HepG2 (cell line): ENCODE measurements around the gene EMID1. TPM values are rescaled to one million over a fixed set of nuclear protein-coding genes. Genes with fewer than 3 reads are reported as not detected.
A peak's percentile ranks its signal among the peaks of the same experiment; 100 is the strongest.

Experiments
- ARNTL ChIP-seq: sonication (generic); formaldehyde crosslinking; IDR thresholded peaks from 2 replicates; pipeline ENCODE4 v1.4.0; 2020; ENCODE audit warnings: mild to moderate bottlenecking, missing genetic modification reagents
- ATF3 ChIP-seq: sonication (generic); formaldehyde crosslinking; IDR thresholded peaks from 2 replicates; pipeline ENCODE4 v1.4.0; 2020; ENCODE audit warnings: missing genetic modification reagents
- BORCS8-MEF2B ChIP-seq: sonication (generic); formaldehyde crosslinking; IDR thresholded peaks from 2 replicates; pipeline ENCODE4 v1.8.0; 2022; ENCODE audit warnings: mild to moderate bottlenecking, missing genetic modification reagents
- CBX1 ChIP-seq: IDR thresholded peaks from one replicate; pipeline ENCODE4 v1.6.1; 2016; ENCODE audit warnings: antibody characterized with exemption, low read depth
- CC2D1A ChIP-seq: sonication (generic); formaldehyde crosslinking; IDR thresholded peaks from 2 replicates; pipeline ENCODE4 v1.8.1; 2023; ENCODE audit warnings: mild to moderate bottlenecking, missing genetic modification reagents
- CERS6 ChIP-seq: sonication (generic); formaldehyde crosslinking; IDR thresholded peaks from 2 replicates; pipeline ENCODE4 v1.5.0; 2020; ENCODE audit warnings: missing genetic modification reagents
- DR1 ChIP-seq: sonication (generic); formaldehyde crosslinking; IDR thresholded peaks from 2 replicates; pipeline ENCODE4 v1.8.0; 2021; ENCODE audit warnings: mild to moderate bottlenecking, missing genetic modification reagents, inconsistent platforms
- E2F5 ChIP-seq: sonication (generic); formaldehyde crosslinking; conservative IDR thresholded peaks from 2 replicates; pipeline ENCODE4 v1.4.0; 2020; ENCODE audit warnings: missing genetic modification reagents
- FOSL1 ChIP-seq: sonication (generic); formaldehyde crosslinking; IDR thresholded peaks from 2 replicates; pipeline ENCODE4 v1.9.0; 2021; ENCODE audit warnings: missing genetic modification reagents, borderline replicate concordance
- KDM5A ChIP-seq: fragments of 200-600 bp; sonication (generic); IDR thresholded peaks from 2 replicates; pipeline ENCODE4 v1.7.0; 2018; ENCODE audit warnings: antibody characterized with exemption, mild to moderate bottlenecking, low read length, borderline replicate concordance
- KMT2B ChIP-seq: IDR thresholded peaks from 2 replicates; pipeline ENCODE4 v1.6.1; 2016; ENCODE audit warnings: missing genetic modification reagents, missing compliant biosample characterization
- MTA3 ChIP-seq: sonication (generic); formaldehyde crosslinking; IDR thresholded peaks from 2 replicates; pipeline ENCODE4 v1.4.0; 2020; ENCODE audit warnings: missing genetic modification reagents
- MTF2 ChIP-seq: sonication (generic); formaldehyde crosslinking; IDR thresholded peaks from 2 replicates; pipeline ENCODE4 v1.5.0; 2020; ENCODE audit warnings: missing genetic modification reagents, borderline replicate concordance
- MZF1 ChIP-seq: sonication (generic); formaldehyde crosslinking; IDR thresholded peaks from 2 replicates; pipeline ENCODE4 v1.8.1; 2023; ENCODE audit warnings: mild to moderate bottlenecking, missing genetic modification reagents, borderline replicate concordance
- NPAS2 ChIP-seq: sonication (generic); formaldehyde crosslinking; IDR thresholded peaks from 2 replicates; pipeline ENCODE4 v1.8.0; 2022; ENCODE audit warnings: mild to moderate bottlenecking, missing genetic modification reagents, borderline replicate concordance
- NR2F2 ChIP-seq: IDR thresholded peaks from 2 replicates; pipeline ENCODE4 v1.6.1; 2012; ENCODE audit warnings: low read depth, inconsistent platforms, borderline replicate concordance
- POLR2G ChIP-seq: fragments of 200-400 bp; formaldehyde crosslinking; IDR thresholded peaks from 2 replicates; pipeline ENCODE4 v1.6.1; 2018; ENCODE audit warnings: mild to moderate bottlenecking, low read depth, low read length, moderate library complexity
- SNAPC2 ChIP-seq: sonication (generic); formaldehyde crosslinking; IDR thresholded peaks from 2 replicates; pipeline ENCODE4 v1.8.1; 2022; ENCODE audit warnings: mild to moderate bottlenecking, missing genetic modification reagents
- STAG1 ChIP-seq: sonication (generic); formaldehyde crosslinking; IDR thresholded peaks from 2 replicates; pipeline ENCODE4 v1.4.0; 2020; ENCODE audit warnings: missing genetic modification reagents
- TEAD2 ChIP-seq: sonication (generic); formaldehyde crosslinking; IDR thresholded peaks from 2 replicates; pipeline ENCODE4 v1.9.0; 2021; ENCODE audit warnings: missing genetic modification reagents
- TP53 ChIP-seq: sonication (generic); formaldehyde crosslinking; conservative IDR thresholded peaks from 2 replicates; pipeline ENCODE4 v1.4.0; 2020; ENCODE audit warnings: missing genetic modification reagents
- YY1 ChIP-seq: IDR thresholded peaks from 2 replicates; pipeline ENCODE4 v1.6.1; 2011; ENCODE audit warnings: low read length, low read depth, moderate library complexity, mild to moderate bottlenecking; ENCODE audit not compliant: insufficient read depth, insufficient replicate concordance
- ZBTB43 ChIP-seq: sonication (generic); formaldehyde crosslinking; conservative IDR thresholded peaks from 2 replicates; pipeline ENCODE4 v1.4.0; 2020; ENCODE audit warnings: missing genetic modification reagents
- ZNF136 ChIP-seq: sonication (generic); formaldehyde crosslinking; IDR thresholded peaks from 2 replicates; pipeline ENCODE4 v1.8.1; 2022; ENCODE audit warnings: low read depth, mild to moderate bottlenecking, moderate library complexity, missing genetic modification reagents
- ZNF143 ChIP-seq: sonication (generic); formaldehyde crosslinking; IDR thresholded peaks from 2 replicates; pipeline ENCODE4 v1.4.0; 2020; ENCODE audit warnings: missing genetic modification reagents
- ZNF331 ChIP-seq: sonication (generic); formaldehyde crosslinking; IDR thresholded peaks from 2 replicates; pipeline ENCODE4 v1.4.0; 2020; ENCODE audit warnings: missing genetic modification reagents
- ZNF605 ChIP-seq: sonication (generic); formaldehyde crosslinking; IDR thresholded peaks from 2 replicates; pipeline ENCODE4 v1.8.0; 2022; ENCODE audit warnings: mild to moderate bottlenecking, missing genetic modification reagents
- ZNF629 ChIP-seq: sonication (generic); formaldehyde crosslinking; conservative IDR thresholded peaks from 2 replicates; pipeline ENCODE4 v1.5.0; 2020; ENCODE audit warnings: missing genetic modification reagents
- ZNF7 ChIP-seq: IDR thresholded peaks from 2 replicates; pipeline ENCODE4 v1.6.1; 2016; ENCODE audit warnings: missing biosample characterization, missing genetic modification reagents
- ZNF784 ChIP-seq: sonication (generic); formaldehyde crosslinking; IDR thresholded peaks from 2 replicates; pipeline ENCODE4 v1.5.1; 2020; ENCODE audit warnings: missing genetic modification reagents, mild to moderate bottlenecking, borderline replicate concordance
- ZNF883 ChIP-seq: sonication (generic); formaldehyde crosslinking; IDR thresholded peaks from 2 replicates; pipeline ENCODE4 v1.5.1; 2020; ENCODE audit warnings: mild to moderate bottlenecking, missing genetic modification reagents; ENCODE audit errors: not compliant biosample characterization
- polyA plus RNA-seq, 8 experiments: library from polyadenylated mRNA; depleted of rRNA in 3 of 8; stranded (reverse) in 7 of 8; unstranded in 1 of 8; fragments of >200 nt; fragmentation: Illumina TruSeq in 4 of 8; extraction: Trizol in 4 of 8; gene quantifications; 2 replicates each; pipeline versions ENCODE4 v1.2.1 to v1.2.3, GENCODE V29; 2011 to 2016; ENCODE audit warnings: low read depth in 4 of 8, missing spikeins in 1 of 8, mixed read lengths in 1 of 8; ENCODE audit not compliant: insufficient read depth in 1 of 8
- total RNA-seq, 5 experiments: library from RNA; depleted of rRNA; stranded (reverse); fragments of >200 nt; fragmentation: Illumina TruSeq; extraction: Trizol; gene quantifications; 2 replicates each; pipeline ENCODE4 v1.2.3, GENCODE V29; 2016; ENCODE audit warnings: low read depth in 1 of 5

EMID1 gene
- total and polyA plus RNA-seq, 2 of the 13 experiments (the other 11 are each of a cell fraction or from before 2014, with no cell fraction given), result 0.45 to 0.82 TPM

- TF ChIP-seq KDM5A (0 out of 2 replicates have a peak, but pooled peaks have one; percentile 4), POLR2G (no peak), ZNF629 (CRISPR knock-in tag) (no peak), ZNF883 (no peak), SNAPC2 (CRISPR knock-in tag) (no peak), TEAD2 (CRISPR knock-in tag) (no peak), CBX1 (no peak), CERS6 (CRISPR knock-in tag) (no peak), ZBTB43 (no peak), ZNF143 (no peak), CC2D1A (CRISPR knock-in tag) (peak; percentile 53), YY1 (no peak), NPAS2 (CRISPR knock-in tag) (no peak), E2F5 (no peak), FOSL1 (no peak), MTF2 (no peak), ZNF7 (CRISPR knock-in tag) (no peak), MTA3 (CRISPR knock-in tag) (no peak), NR2F2 (0 out of 2 replicates have a peak, but pooled peaks have one; percentile 7), ZNF605 (CRISPR knock-in tag) (no peak), ZNF136 (CRISPR knock-in tag) (no peak), DR1 (no peak), ZNF331 (CRISPR knock-in tag) (no peak), TP53 (CRISPR knock-in tag) (no peak), MZF1 (CRISPR knock-in tag) (no peak), KMT2B (CRISPR knock-in tag) (no peak), ZNF784 (CRISPR knock-in tag) (no peak), ATF3 (CRISPR knock-in tag) (no peak), ARNTL (CRISPR knock-in tag) (no peak; the same call in 1 of the 2 replicates), BORCS8-MEF2B (no peak), STAG1 (CRISPR knock-in tag) (no peak)
These were observed 61.8 kb downstream of the EMID1 start (continued) for GRCh38 chr22:29267462-29267857.
